Measurements from ENCODE around the gene EEF1A2.

- TF ChIP-seq POLR2A (IDR thresholded peaks at IDR 0.05; ENCODE audit: low read length), result no peak
- no peak for TF ChIP-seq GATA1 (IDR thresholded peaks at IDR 0.05; ENCODE audit: low read depth, low read length)
Measured at GRCh38 chr20:63473555-63474449, 25.1 kb downstream of the EEF1A2 start.

All from erythroblast (primary cell).